ENCODE data around the gene BTBD16. TPM values are rescaled to one million over a fixed set of nuclear protein-coding genes. Genes with fewer than 3 reads are reported as not detected.

Gene BTBD16
- total and polyA plus RNA-seq, 2 experiments from 2014 or later = 0.47 to 0.74 TPM

GRCh38 chr10:122363722-122364463 is 92.8 kb downstream of the BTBD16 start:
- H3K4me3 ChIP-seq = no peak overlapping the region
- H3K4me1 ChIP-seq (ENCODE audit: insufficient read depth) = no peaks in the 10 kb centered on the region
- no peaks in the 10 kb centered on the region for H3K27me3 ChIP-seq
- H4K20me1 ChIP-seq (ENCODE audit: insufficient read depth, poor library complexity, severe bottlenecking) = no peaks in the 10 kb centered on the region
- H3K4me2 ChIP-seq = no peak overlapping the region
- 80% methylated on average over 6 of the region's 6 CpGs for WGBS (ENCODE audit: low lambda C conversion rate, missing lambda C conversion rate)
- H3K9me2 ChIP-seq (replicated peaks; ENCODE audit: insufficient read depth) = no peaks in the 10 kb centered on the region
- no peaks in the 10 kb centered on the region for H3K9me3 ChIP-seq (ENCODE audit: low read depth)
- H2AFZ ChIP-seq = no peak overlapping the region
- no peak overlapping the region for H3K27ac ChIP-seq
- TF ChIP-seq CTCF (IDR thresholded peaks at IDR 0.05; ENCODE audit: poor library complexity) (no peak), EZH2phosphoT487 (IDR thresholded peaks at IDR 0.05; ENCODE audit: low read depth, severe bottlenecking, unreplicated experiment) (no peak), EZH2 (IDR thresholded peaks at IDR 0.05; ENCODE audit: borderline replicate concordance) (no peak)
- H3K79me2 ChIP-seq = no peaks in the 10 kb centered on the region
- no peak for DNase-seq (ENCODE audit: low spot score)
- no peaks in the 10 kb centered on the region for H3K36me3 ChIP-seq (replicated peaks; ENCODE audit: insufficient read depth, low read depth)

- H3K27me3 ChIP-seq = no peaks in the 10 kb centered on the region
- H3K9me2 ChIP-seq (replicated peaks; ENCODE audit: insufficient read depth) = no peaks in the 10 kb centered on the region
- H2AFZ ChIP-seq = no peak overlapping the region
- no peak for TF ChIP-seq EZH2phosphoT487 (IDR thresholded peaks at IDR 0.05; ENCODE audit: low read depth, severe bottlenecking, unreplicated experiment)
- TF ChIP-seq CTCF (IDR thresholded peaks at IDR 0.05; ENCODE audit: poor library complexity) = no peak
- TF ChIP-seq EZH2 (IDR thresholded peaks at IDR 0.05; ENCODE audit: borderline replicate concordance) = no peak
- H3K27ac ChIP-seq = no peak overlapping the region
- DNase-seq (ENCODE audit: low spot score) = no peak
- WGBS (ENCODE audit: low lambda C conversion rate, missing lambda C conversion rate) = 69% methylated on average over 13 of the region's 13 CpGs
- no peak overlapping the region for H3K4me3 ChIP-seq
- peaks cover 7% of the 10 kb centered on the region for H3K4me1 ChIP-seq (ENCODE audit: insufficient read depth)
- H4K20me1 ChIP-seq (ENCODE audit: insufficient read depth, poor library complexity, severe bottlenecking) = no peaks in the 10 kb centered on the region
- no peaks in the 10 kb centered on the region for H3K9me3 ChIP-seq (ENCODE audit: low read depth)
- H3K36me3 ChIP-seq (replicated peaks; ENCODE audit: insufficient read depth, low read depth) = no peaks in the 10 kb centered on the region
- no peak overlapping the region for H3K4me2 ChIP-seq
- no peaks in the 10 kb centered on the region for H3K79me2 ChIP-seq
Observed at GRCh38 chr10:122368502-122369254, 97.6 kb downstream of the BTBD16 start.

GRCh38 chr10:122373108-122373507 is 102.0 kb downstream of the BTBD16 start:
- peak overlapping the region; percentile 73 for H3K27ac ChIP-seq
- DNase-seq (ENCODE audit: low spot score) = no peak
- peak overlapping the region; percentile 79 for H3K4me2 ChIP-seq
- no peak overlapping the region for H2AFZ ChIP-seq
- H3K36me3 ChIP-seq (replicated peaks; ENCODE audit: insufficient read depth, low read depth) = no peaks in the 10 kb centered on the region
- H3K79me2 ChIP-seq = peaks cover 28% of the 10 kb centered on the region
- H3K4me1 ChIP-seq (ENCODE audit: insufficient read depth) = peaks cover 15% of the 10 kb centered on the region
- 70% methylated on average over 4 of the region's 4 CpGs for WGBS (ENCODE audit: low lambda C conversion rate, missing lambda C conversion rate)
- H3K27me3 ChIP-seq = no peaks in the 10 kb centered on the region
- no peaks in the 10 kb centered on the region for H3K9me3 ChIP-seq (ENCODE audit: low read depth)
- TF ChIP-seq CTCF (IDR thresholded peaks at IDR 0.05; ENCODE audit: poor library complexity) (no peak), EZH2phosphoT487 (IDR thresholded peaks at IDR 0.05; ENCODE audit: low read depth, severe bottlenecking, unreplicated experiment) (no peak), EZH2 (IDR thresholded peaks at IDR 0.05; ENCODE audit: borderline replicate concordance) (no peak)
- no peak overlapping the region for H3K4me3 ChIP-seq
- no peaks in the 10 kb centered on the region for H3K9me2 ChIP-seq (replicated peaks; ENCODE audit: insufficient read depth)
- peaks cover 3% of the 10 kb centered on the region for H4K20me1 ChIP-seq (ENCODE audit: insufficient read depth, poor library complexity, severe bottlenecking)
